GM20431 (cell line): ENCODE results near the gene RPL13.

ENCODE experiments used
- in situ Hi-C: fragments of 300-500 bp; cut with MseI, MboI; formaldehyde crosslinking; loops from one replicate; pipeline ENCODE4 v1.15.0; 2020; ENCODE audit warnings: low sequenced_read_pairs; ENCODE audit not compliant: unreplicated experiment

Gene RPL13

DNA sequence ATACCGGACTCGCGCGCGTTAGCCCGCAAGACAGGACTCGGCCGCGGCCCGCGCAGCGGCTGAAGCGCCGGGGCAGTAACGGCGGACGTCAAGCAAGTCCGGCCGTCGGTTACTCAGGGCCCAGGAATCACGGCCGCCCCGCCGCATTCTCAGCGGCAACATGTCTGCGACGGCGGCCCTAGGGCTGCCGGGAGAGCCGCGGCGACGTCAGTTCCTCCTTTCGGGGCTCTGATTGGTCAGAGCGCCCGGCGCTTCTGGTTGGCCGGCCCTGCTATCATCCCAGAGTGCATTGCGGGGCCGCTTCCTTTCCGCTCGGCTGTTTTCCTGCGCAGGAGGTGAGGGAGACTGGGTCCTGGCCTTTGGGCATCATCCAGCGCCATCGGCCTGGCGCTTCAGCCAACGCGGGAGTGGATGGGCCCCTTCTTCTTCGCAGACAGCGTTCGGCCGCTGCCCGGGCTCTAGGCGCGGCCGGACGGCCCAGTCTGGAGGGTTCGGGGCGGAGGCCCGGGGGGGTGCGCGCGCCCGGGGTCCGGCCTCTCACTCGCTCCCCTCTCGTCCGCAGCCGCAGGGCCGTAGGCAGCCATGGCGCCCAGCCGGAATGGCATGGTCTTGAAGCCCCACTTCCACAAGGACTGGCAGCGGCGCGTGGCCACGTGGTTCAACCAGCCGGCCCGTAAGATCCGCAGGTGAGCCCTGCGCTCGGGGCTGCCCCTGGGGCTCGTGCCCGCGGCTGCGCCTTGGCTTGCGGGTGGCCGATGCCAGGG, at the start of gene RPL13:
Gene RPL13, plus strand, starts transcription at position 305 of the 764 bp plus-strand sequence. Its CDS starts 278 bp downstream, at position 583.
- in situ Hi-C loops = no loop called here

DNA sequence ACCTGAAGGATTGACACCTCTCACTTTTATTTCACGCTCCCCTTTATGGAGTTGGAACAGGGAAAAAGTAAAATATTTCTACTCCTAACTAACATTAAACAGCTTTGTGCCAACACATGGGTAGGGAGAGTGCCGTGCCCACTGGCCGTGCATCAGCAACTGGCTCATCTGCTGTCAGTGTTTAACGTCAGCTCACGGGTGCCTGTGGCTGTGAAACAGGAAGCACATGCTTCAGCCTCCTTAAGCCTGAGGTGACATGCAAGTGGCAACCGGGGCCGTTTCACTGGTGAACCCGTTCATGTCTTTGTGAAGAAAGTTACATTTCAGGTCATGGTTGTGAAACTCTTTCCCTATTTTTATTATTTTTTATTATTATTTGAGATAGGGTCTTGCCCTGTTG, 49.1 kb upstream of the RPL13 start:
- in situ Hi-C loops = no loop called here

DNA sequence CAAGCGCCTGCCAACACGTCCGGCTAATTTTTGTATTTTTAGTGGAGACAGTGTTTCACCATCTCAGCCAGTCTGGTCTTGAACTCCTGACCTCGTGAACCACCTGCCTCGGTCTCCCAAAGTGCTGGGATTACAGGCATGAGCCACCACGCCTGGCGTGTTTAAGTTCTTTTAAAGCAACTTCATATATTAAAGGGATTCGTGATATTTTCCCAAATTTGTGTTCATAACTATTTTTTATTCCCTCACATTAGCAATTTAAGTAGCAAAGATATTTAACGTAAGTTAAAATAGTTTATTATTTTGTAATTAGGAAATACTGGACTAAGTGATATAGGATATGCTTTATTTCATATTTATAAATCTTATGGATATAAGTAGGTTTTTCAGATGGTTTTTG, 48.0 kb upstream of the RPL13 start:
- in situ Hi-C loops = no loop called here

DNA sequence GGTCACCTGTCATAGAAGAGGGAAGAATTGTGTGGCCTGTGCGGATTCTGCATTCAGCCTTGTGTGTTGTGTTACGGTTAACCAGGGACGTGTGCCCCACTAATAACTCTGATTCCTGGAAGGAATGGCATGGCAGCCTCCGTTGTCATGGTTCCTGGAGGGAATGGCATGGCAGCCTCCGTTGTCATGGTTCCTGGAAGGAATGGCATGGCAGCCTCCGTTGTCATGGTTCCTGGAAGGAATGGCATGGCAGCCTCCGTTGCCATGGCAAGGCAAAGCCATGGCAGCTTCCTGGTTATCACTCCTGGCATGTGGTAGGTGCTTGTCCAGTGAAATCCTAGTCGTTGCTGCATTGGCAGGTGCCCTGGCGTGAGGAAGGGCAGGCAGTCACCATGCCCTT, 43.4 kb upstream of the RPL13 start:
- in situ Hi-C loops = no loop called here

- in situ Hi-C loops = no loop called here
These were observed 40.6 kb upstream of the RPL13 start for GRCh38 chr16:89519881-89520280.

DNA sequence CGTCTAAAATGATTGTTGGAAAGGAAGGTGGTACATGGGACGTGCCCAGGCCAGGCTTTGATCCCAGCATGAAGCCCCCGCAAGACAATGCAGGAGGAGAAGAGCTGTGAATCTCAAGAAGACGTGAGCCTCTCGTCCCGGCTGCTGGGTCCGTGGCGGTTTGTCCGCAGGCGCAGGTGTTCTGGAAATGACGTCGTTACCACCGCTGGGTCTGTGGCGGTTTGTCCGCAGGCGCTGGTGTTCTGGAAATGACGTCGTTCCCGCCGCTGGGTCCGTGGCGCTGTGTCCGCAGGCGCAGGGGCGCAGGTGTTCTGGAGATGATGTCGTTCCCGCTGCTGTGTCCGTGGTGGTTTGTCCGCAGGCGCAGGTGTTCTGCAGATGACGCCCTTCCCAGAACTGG, 38.2 kb upstream of the RPL13 start:
- in situ Hi-C loops = no loop called here

DNA sequence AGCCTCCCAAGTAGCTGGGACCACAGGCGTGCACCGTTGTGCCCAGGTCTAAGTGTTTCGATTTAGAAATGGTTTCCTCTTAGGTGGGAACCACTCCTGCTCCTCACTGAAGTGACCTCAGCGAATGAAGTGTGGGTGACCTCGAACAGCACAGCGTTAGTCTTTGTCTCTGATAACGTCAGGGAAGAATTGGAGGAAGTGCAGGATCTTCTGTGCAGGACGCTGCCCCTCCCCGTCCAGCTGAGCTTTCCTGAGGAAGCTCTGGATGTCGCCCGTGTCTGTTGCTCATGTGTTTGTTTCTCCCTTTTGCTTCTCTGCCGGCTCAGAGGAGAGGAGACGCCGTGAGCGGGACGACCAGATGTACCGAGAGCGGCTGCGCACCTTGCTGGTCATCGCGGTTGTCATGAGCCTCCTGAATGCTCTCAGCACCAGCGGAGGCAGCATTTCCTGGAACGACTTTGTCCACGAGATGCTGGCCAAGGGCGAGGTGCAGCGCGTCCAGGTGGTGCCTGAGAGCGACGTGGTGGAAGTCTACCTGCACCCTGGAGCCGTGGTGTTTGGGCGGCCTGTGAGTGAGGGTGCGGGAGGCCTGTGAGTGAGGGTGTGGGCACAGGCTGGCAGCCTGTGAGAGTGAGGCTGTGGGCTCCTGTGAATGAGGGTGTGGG, 36.7 kb upstream of the RPL13 start:
- in situ Hi-C loops = no loop called here

DNA sequence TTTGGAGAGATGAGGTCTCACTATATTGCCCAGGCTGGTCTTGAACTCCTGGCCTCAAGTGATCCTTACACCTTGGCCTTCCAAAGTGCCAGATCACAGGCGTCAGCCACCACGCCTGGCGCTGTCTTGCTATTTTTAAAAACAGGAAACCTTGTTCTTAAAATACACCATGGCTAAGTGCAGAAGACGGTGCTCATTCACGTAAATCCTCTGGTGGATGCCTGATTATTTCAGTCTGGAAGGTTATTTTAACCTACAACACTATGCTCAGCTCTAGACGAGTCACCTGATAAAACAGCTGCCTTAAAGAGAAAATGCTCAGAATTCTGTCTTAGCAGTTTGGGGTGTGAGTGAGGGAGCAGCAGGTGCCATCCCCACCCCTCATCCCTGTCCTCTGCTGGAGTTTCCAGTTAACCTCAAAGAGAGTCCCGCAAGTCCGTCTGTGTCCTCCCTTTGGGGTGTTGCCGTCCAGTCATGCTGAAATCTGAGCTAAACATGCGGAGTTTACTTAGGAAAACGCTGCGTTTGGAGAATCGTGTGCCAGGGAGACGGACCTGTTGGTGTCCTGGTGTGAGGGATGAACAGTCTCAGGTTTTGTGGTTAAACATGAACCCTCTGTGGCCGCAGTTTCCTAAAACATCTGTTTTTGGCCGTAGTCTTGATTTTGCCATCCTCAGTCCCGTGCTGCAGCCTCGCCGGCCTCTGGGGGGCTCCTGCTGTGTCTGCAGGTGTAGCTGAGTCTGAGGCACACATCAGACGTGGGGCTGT, 35.2 kb upstream of the RPL13 start:
- in situ Hi-C loops = no loop called here

DNA sequence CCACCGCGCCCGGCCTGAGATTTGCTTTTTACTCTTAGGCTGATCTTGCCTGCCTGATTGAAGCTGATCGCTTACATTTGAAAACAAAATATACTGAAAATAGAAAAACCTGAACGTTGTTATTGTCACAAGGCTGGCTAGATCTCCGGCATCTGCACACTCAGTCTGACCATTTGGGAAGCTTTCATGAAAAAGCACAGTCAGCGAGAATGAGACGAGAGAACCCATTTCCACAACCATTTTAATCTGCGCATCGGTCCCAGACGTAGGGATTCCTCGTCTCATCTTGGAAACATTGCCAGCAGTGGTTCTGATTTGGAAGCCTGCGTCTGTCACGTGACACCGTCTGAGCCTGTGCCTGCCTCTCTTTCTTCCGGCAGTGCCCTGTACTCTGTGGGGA, 31.4 kb upstream of the RPL13 start:
- in situ Hi-C loops = no loop called here

GRCh38 chr16:89530401-89531381, 29.8 kb upstream of the RPL13 start:
- in situ Hi-C loops = no loop called here

- in situ Hi-C loops = no loop called here
These were observed 28.5 kb upstream of the RPL13 start for GRCh38 chr16:89531821-89532526.

GRCh38 chr16:89534252-89534756, 26.2 kb upstream of the RPL13 start:
- in situ Hi-C loops = no loop called here

DNA sequence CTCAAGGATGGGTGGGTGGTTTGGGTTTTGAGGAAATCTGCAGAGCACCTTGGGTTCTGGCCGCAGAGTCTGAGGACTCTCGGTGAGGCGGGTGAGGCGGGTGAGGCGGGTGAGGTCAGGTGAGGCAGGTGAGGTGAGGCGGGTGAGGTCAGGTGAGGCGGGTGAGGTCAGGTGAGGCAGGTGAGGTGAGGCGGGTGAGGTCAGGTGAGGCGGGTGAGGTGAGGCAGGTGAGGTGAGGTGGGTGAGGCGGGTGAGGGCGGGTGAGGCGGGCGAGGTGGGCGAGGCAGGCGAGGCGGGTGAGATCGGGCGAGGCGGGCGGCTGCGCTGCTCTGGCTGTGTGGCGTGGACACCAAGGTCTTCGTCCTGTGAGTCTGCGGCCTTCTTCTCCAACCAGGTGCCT, 24.1 kb upstream of the RPL13 start:
- in situ Hi-C loops = no loop called here

DNA sequence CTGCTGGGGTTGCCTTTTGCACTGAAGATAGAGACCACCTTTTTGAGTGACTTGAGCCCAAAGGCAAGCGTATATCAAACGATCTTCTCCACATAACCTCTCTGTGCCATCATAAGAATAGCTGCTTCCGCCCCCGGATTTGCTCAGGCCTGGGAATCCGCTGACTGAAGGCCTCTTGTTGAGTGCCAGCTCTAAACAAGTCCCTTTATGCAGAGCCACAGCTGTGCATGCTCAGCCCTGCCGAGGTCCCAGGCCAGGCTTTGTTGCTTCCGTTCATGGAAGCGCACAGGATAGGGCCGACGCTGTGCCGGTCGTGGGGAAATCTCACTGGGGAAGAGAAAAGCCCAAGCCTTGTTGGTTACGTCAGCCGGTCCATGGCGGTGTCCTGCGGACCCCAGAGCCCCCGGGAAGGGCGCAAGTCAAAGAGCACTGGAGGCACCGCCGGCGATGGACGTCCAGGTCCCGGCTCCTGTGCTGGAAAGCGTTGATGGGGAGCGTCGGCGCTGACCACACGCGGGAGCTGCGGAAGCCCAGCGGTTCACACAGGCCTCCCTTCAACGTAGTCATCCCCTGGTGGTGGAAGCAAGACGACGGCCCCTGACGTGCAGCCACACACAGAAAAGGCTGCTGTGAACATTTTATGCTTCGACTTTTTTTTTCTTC, 23.5 kb upstream of the RPL13 start:
- in situ Hi-C loops = no loop called here

DNA sequence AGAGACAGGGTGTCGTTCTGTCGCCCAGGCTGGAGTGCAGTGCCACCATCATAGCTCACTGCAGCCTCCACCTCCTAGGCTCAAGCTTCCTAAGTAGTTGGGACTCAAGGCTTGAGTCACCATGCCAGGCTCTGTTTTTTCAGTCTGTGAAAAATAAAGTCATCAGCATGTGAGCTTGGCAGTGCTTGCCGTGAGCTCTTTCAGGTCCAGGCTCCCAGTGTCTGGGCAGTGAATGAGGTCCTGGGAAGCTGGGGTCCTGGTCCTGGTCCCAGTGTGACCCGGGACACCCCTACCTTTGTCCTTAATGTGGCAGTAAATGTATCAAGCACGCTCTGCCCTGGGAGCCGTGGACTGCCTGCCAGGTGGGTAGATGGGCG, 22.9 kb upstream of the RPL13 start:
- in situ Hi-C loops = no loop called here

- in situ Hi-C loops = no loop called here
These were observed 22.2 kb upstream of the RPL13 start for GRCh38 chr16:89538286-89538685.

- in situ Hi-C loops = no loop called here
These were observed 19.9 kb upstream of the RPL13 start for GRCh38 chr16:89540557-89540956.

DNA sequence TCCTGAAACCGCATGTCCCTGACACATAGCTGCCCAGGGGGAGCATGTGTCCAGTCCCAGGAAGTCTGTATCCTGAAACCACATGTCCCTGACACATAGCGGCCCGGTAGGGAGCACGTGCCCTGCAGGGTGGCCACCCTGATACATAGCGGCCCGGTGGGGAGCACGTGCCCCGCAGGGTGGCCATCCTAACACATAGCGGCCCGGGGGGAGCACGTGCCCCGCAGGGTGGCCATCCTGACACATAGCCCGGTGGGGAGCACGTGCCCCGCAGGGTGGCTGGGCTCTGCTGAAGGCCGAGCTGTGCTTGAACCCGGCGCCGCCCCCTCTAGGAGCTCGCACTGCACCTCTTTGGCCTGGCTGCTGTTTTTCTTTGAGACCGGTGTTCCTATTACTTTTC, 18.7 kb upstream of the RPL13 start:
- in situ Hi-C loops = no loop called here

- in situ Hi-C loops = no loop called here
These were observed 16.4 kb upstream of the RPL13 start for GRCh38 chr16:89544113-89544512.
